GM12878 (cell line): Measurements from ENCODE around the gene NFE2L1. TPM values are rescaled to one million over a fixed set of nuclear protein-coding genes. Genes with fewer than 3 reads are reported as not detected.

Experiments
- ATAC-seq: fragments of 200-7000 bp; cut with Tn5 transposase; 3 replicates; pipeline ENCODE4 v1.9.1; 2020; ENCODE audit warnings: mild to moderate bottlenecking, moderate library complexity
- BruUV-seq: library from RNA; stranded (reverse); fragments of 400-500 nt; replicated peaks from 2 replicates; lab custom pipeline; 2021; lab: Mats Ljungman, UMichigan
- CTCF ChIA-PET: fragments of 300-600 bp; sonication (Branson Sonifier 250); formaldehyde crosslinking; extraction: SDS; loops from one replicate; lab custom pipeline; 2021; ENCODE audit warnings: inconsistent platforms; lab: Yijun Ruan, JAX
- POLR2A ChIA-PET: fragments of 350-600 bp; formaldehyde crosslinking; extraction: SDS; loops from one replicate; lab custom pipeline; 2021; ENCODE audit warnings: inconsistent platforms; lab: Charles Lee
- RAD21 ChIA-PET: fragments of 300-600 bp; sonication (Branson Sonifier 250); formaldehyde crosslinking; loops from one replicate; lab custom pipeline; 2023; ENCODE audit warnings: antibody characterized with exemption; ENCODE audit not compliant: unreplicated experiment; lab: Charles Lee
- SMC1A ChIA-PET: fragments of 300-600 bp; sonication (Branson Sonifier 250); formaldehyde crosslinking; loops from one replicate; lab custom pipeline; 2023; ENCODE audit not compliant: unreplicated experiment, uncharacterized antibody; lab: Charles Lee
- DNase-seq: peaks from one replicate; pipeline ENCODE4 v3.0.0-alpha.2; 2011; ENCODE audit warnings: low read depth, low spot score
- FAIRE-seq: peaks from 3 replicates; lab custom pipeline; 2011; peaks lifted over from hg19 to GRCh38; lab: Jason Lieb, UNC
- H2AFZ ChIP-seq: 2 replicates; pipeline ENCODE4 v1.6.0; 2011; ENCODE audit warnings: low read depth, low read length, control low read depth; ENCODE audit not compliant: control insufficient read depth
- H3K27ac ChIP-seq: 2 replicates; pipeline ENCODE4 v1.5.1; 2011; ENCODE audit warnings: control low read depth; ENCODE audit not compliant: control insufficient read depth, insufficient read depth
- H3K27me3 ChIP-seq, 2 experiments: replicated peaks in 1 of 2; 2 replicates each; pipeline versions ENCODE4 v1.6.0 to v1.6.1; 2011; ENCODE audit warnings: low read length in 1 of 2; ENCODE audit not compliant: control insufficient read depth in 2 of 2, insufficient read depth in 2 of 2
- H3K36me3 ChIP-seq, 2 experiments: 2 replicates each; pipeline ENCODE4 v1.5.1; 2011; ENCODE audit warnings: low read length in 1 of 2; ENCODE audit not compliant: control insufficient read depth in 2 of 2, insufficient read depth in 2 of 2
- H3K4me1 ChIP-seq: 2 replicates; pipeline ENCODE4 v1.6.1; 2011; ENCODE audit warnings: mild to moderate bottlenecking, low read length, moderate library complexity, mixed read lengths; ENCODE audit not compliant: control insufficient read depth, insufficient read depth
- H3K4me2 ChIP-seq: 2 replicates; pipeline ENCODE4 v1.6.0; 2011; ENCODE audit warnings: control low read depth; ENCODE audit not compliant: control insufficient read depth, insufficient read depth
- H3K4me3 ChIP-seq: fragments of 200-600 bp; sonication (generic); 2 replicates; pipeline ENCODE4 v1.5.1; 2016
- H3K79me2 ChIP-seq: 2 replicates; pipeline ENCODE4 v1.6.0; 2011; ENCODE audit warnings: low read length; ENCODE audit not compliant: control insufficient read depth, insufficient read depth
- H3K9ac ChIP-seq: 2 replicates; pipeline ENCODE4 v1.8.0; 2011; ENCODE audit warnings: low read length, control low read depth, mixed read lengths; ENCODE audit not compliant: control insufficient read depth, insufficient read depth
- H3K9me3 ChIP-seq: replicated peaks from 3 replicates; pipeline ENCODE4 v1.5.1; 2011; ENCODE audit warnings: mild to moderate bottlenecking, low read length; ENCODE audit not compliant: control insufficient read depth, insufficient read depth
- H4K20me1 ChIP-seq: 2 replicates; pipeline ENCODE4 v1.6.0; 2011; ENCODE audit not compliant: control insufficient read depth, insufficient read depth
- CREM ChIP-seq: IDR thresholded peaks from 2 replicates; pipeline ENCODE4 v1.6.1; 2014; ENCODE audit warnings: antibody characterized with exemption, low read depth
- HDAC2 ChIP-seq: fragments of 200-600 bp; sonication (generic); IDR thresholded peaks from 2 replicates; pipeline ENCODE4 v1.6.1; 2017
- RCOR1 ChIP-seq: conservative IDR thresholded peaks from 2 replicates; pipeline ENCODE4 v1.6.1; 2012; ENCODE audit warnings: low read depth, low read length, improper control_type of control experiment
- RFX5 ChIP-seq: IDR thresholded peaks from 2 replicates; pipeline ENCODE4 v1.6.1; 2011; ENCODE audit warnings: low read depth, low read length, improper control_type of control experiment
- SREBF1 ChIP-seq: IDR thresholded peaks from 2 replicates; pipeline ENCODE4 v1.6.1; 2012; ENCODE audit warnings: mild to moderate bottlenecking, low read length
- SREBF2 ChIP-seq: IDR thresholded peaks from 2 replicates; pipeline ENCODE4 v1.6.1; 2012; ENCODE audit warnings: mild to moderate bottlenecking, low read length
- ZBTB33 ChIP-seq: fragments of 450-650 bp; IDR thresholded peaks from 2 replicates; pipeline ENCODE4 v1.6.1; 2017; ENCODE audit warnings: mild to moderate bottlenecking
- ZNF687 ChIP-seq: fragments of 450-650 bp; IDR thresholded peaks from 2 replicates; pipeline ENCODE4 v1.6.1; 2017; ENCODE audit warnings: mild to moderate bottlenecking, moderate library complexity
- ZSCAN29 ChIP-seq: fragments of 450-650 bp; IDR thresholded peaks from 2 replicates; pipeline ENCODE4 v1.6.1; 2017; ENCODE audit warnings: mild to moderate bottlenecking, moderate library complexity
- WGBS: methylation state at CpG from one replicate; pipeline ENCODE4 v1.1.6; 2016; ENCODE audit warnings: low lambda C conversion rate; ENCODE audit not compliant: insufficient replicate concordance, insufficient coverage; ENCODE audit errors: missing lambda C conversion rate; 5-methylcytosine and 5-hydroxymethylcytosine counted together
- in situ Hi-C: fragments of 300-500 bp; cut with MboI; formaldehyde crosslinking; loops from 9 replicates; pipeline ENCODE4 v1.14.3; 2018; ENCODE audit warnings: mixed read lengths
- intact Hi-C: fragments of 100-400 bp; cut with micrococcal nuclease; formaldehyde crosslinking; loops from one replicate; pipeline ENCODE4 v1.14.2; 2022; ENCODE audit not compliant: unreplicated experiment
- polyA plus RNA-seq, 11 experiments: library from polyadenylated mRNA; depleted of rRNA in 4 of 11; unstranded in 6 of 11; stranded (reverse) in 5 of 11; fragments of >200 nt; fragmentation: Nextera tagmentation in 4 of 11; fragmentation: Illumina TruSeq in 1 of 11; extraction: Ambion mirVana in 4 of 11; extraction: Trizol in 1 of 11; gene quantifications; 1 replicate in 1 of 11; 2 replicates in 10 of 11; pipeline versions ENCODE4 v1.2.1 to v1.2.3, GENCODE V29; 2011 to 2016; ENCODE audit warnings: inconsistent platforms in 2 of 11, missing spikeins in 2 of 11, low read depth in 1 of 11
- total RNA-seq, 4 experiments: library from RNA; depleted of rRNA in 3 of 4; stranded (reverse); fragments of >200 nt in 3 of 4; fragmentation: Illumina TruSeq in 1 of 4; extraction: Trizol in 1 of 4; gene quantifications; 2 replicates each; pipeline versions ENCODE4 v1.2.1 to v1.2.3, GENCODE V29; 2013 to 2021

The NFE2L1 gene
- total and polyA plus RNA-seq, 10 of the 15 experiments (the other 5 are each of a cell fraction or from before 2014, with no cell fraction given): 3.8 to 104 (median 26.4) TPM

DNA sequence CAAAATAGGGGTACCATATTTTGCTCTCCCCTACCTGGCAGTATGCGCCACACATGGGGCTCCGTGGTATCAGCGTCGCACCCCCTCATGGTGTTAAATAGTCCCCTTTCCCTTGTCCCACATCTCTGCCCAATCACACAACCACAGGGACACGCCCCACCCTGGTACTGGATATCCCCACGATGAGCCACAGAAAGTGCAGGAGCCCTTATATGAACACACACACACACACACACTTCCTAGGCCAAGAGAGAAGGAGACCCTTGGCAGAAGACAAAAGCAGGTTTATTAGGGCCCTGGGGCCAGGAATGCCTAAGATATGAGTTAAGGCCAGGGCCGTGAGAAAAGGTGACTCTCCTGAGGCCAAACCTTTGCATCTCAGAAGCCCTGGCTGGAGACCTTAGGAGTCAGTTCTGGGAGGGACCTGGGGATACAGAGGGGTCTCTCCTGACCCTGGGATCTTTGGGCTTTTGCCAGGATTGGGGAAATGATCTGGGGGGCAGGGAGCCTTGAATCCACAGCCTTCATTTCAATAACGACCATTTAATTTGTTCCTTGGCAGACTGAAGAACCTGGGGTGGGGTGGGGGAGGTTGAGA lies 22.2 kb upstream of the NFE2L1 start:
- intact Hi-C loops (loop anchor here (1.0 to 5.0 kb wide), 5 partner anchors 23 to 592 kb away; partner anchors contain the start of gene NFE2L1), in situ Hi-C loops (loop anchor here (5.0 kb wide), 2 partner anchors 41 to 111 kb away; no protein-coding TSS in a partner anchor)
- Histone ChIP-seq H3K4me1 (peaks cover 27% of the 10 kb centered on the region), H3K79me2 (no peaks in the 10 kb centered on the region), H3K36me3 (no peaks in the 10 kb centered on the region), H4K20me1 (peaks cover 5% of the 10 kb centered on the region; the same call in 1 of the 2 replicates), H3K4me3 (peak overlapping the region; percentile 57; the same call in 1 of the 2 replicates), H3K9me3 (no peaks in the 10 kb centered on the region), H3K4me2 (peak overlapping the region; percentile 100), H3K27ac (no peak overlapping the region), H3K27me3 (no peaks in the 10 kb centered on the region; a peak in 1 of 4 replicates), H2AFZ (peak overlapping the region; percentile 98; the same call in 1 of the 2 replicates), H3K9ac (no peak overlapping the region)
- ChIA-PET POLR2A (interaction anchor here (1.0 to 3.7 kb wide), 6 partner anchors 10 to 87 kb away, joined by 3 to 29 read pairs (median 4); partner anchors contain the start of gene NFE2L1), SMC1A (interaction anchor here (0.7 to 7.4 kb wide), 24 partner anchors 9 to 584 kb away, joined by 3 to 100 read pairs (median 6); partner anchors contain the start of gene NFE2L1), RAD21 (interaction anchor here (0.5 to 5.1 kb wide), 40 partner anchors 10 to 856 kb away, joined by 3 to 117 read pairs (median 4); partner anchors contain the start of genes CBX1, CDK5RAP3, COPZ2 and HOXB5), CTCF (interaction anchor here (0.6 to 7.9 kb wide), 48 partner anchors 10 to 599 kb away, joined by 3 to 176 read pairs (median 4); partner anchors contain the start of genes CBX1, CDK5RAP3, COPZ2 and HOXB5)
- TF ChIP-seq ZBTB33 (no peak), SREBF1 (no peak), SREBF2 (no peak), HDAC2 (no peak), ZSCAN29 (no peak), RCOR1 (no peak), RFX5 (no peak), CREM (no peak), ZNF687 (no peak)
- 17% methylated on average over 8 of the region's 8 CpGs for WGBS
- DNase-seq (no peak), ATAC-seq (no peak), FAIRE-seq (no peak)
- no TSS peak for BruUV-seq
